GM12878 (cell line): ENCODE measurements around the gene TBKBP1. TPM values are rescaled to one million over a fixed set of nuclear protein-coding genes. Genes with fewer than 3 reads are reported as not detected.

Experiments
- ATAC-seq: fragments of 200-7000 bp; cut with Tn5 transposase; 3 replicates; pipeline ENCODE4 v1.9.1; 2020; ENCODE audit warnings: mild to moderate bottlenecking, moderate library complexity
- BruUV-seq: library from RNA; stranded (reverse); fragments of 400-500 nt; replicated peaks from 2 replicates; lab custom pipeline; 2021; lab: Mats Ljungman, UMichigan
- CTCF ChIA-PET: fragments of 300-600 bp; sonication (Branson Sonifier 250); formaldehyde crosslinking; extraction: SDS; loops from one replicate; lab custom pipeline; 2021; ENCODE audit warnings: inconsistent platforms; lab: Yijun Ruan, JAX
- POLR2A ChIA-PET: fragments of 350-600 bp; formaldehyde crosslinking; extraction: SDS; loops from one replicate; lab custom pipeline; 2021; ENCODE audit warnings: inconsistent platforms; lab: Charles Lee
- RAD21 ChIA-PET: fragments of 300-600 bp; sonication (Branson Sonifier 250); formaldehyde crosslinking; loops from one replicate; lab custom pipeline; 2023; ENCODE audit warnings: antibody characterized with exemption; ENCODE audit not compliant: unreplicated experiment; lab: Charles Lee
- SMC1A ChIA-PET: fragments of 300-600 bp; sonication (Branson Sonifier 250); formaldehyde crosslinking; loops from one replicate; lab custom pipeline; 2023; ENCODE audit not compliant: unreplicated experiment, uncharacterized antibody; lab: Charles Lee
- DNase-seq: peaks from one replicate; pipeline ENCODE4 v3.0.0-alpha.2; 2011; ENCODE audit warnings: low read depth, low spot score
- FAIRE-seq: peaks from 3 replicates; lab custom pipeline; 2011; peaks lifted over from hg19 to GRCh38; lab: Jason Lieb, UNC
- H2AFZ ChIP-seq: 2 replicates; pipeline ENCODE4 v1.6.0; 2011; ENCODE audit warnings: low read depth, low read length, control low read depth; ENCODE audit not compliant: control insufficient read depth
- H3K27ac ChIP-seq: 2 replicates; pipeline ENCODE4 v1.5.1; 2011; ENCODE audit warnings: control low read depth; ENCODE audit not compliant: control insufficient read depth, insufficient read depth
- H3K27me3 ChIP-seq, 2 experiments: replicated peaks in 1 of 2; 2 replicates each; pipeline versions ENCODE4 v1.6.0 to v1.6.1; 2011; ENCODE audit warnings: low read length in 1 of 2; ENCODE audit not compliant: control insufficient read depth in 2 of 2, insufficient read depth in 2 of 2
- H3K36me3 ChIP-seq, 2 experiments: 2 replicates each; pipeline ENCODE4 v1.5.1; 2011; ENCODE audit warnings: low read length in 1 of 2; ENCODE audit not compliant: control insufficient read depth in 2 of 2, insufficient read depth in 2 of 2
- H3K4me1 ChIP-seq: 2 replicates; pipeline ENCODE4 v1.6.1; 2011; ENCODE audit warnings: mild to moderate bottlenecking, low read length, moderate library complexity, mixed read lengths; ENCODE audit not compliant: control insufficient read depth, insufficient read depth
- H3K4me2 ChIP-seq: 2 replicates; pipeline ENCODE4 v1.6.0; 2011; ENCODE audit warnings: control low read depth; ENCODE audit not compliant: control insufficient read depth, insufficient read depth
- H3K4me3 ChIP-seq: fragments of 200-600 bp; sonication (generic); 2 replicates; pipeline ENCODE4 v1.5.1; 2016
- H3K79me2 ChIP-seq: 2 replicates; pipeline ENCODE4 v1.6.0; 2011; ENCODE audit warnings: low read length; ENCODE audit not compliant: control insufficient read depth, insufficient read depth
- H3K9ac ChIP-seq: 2 replicates; pipeline ENCODE4 v1.8.0; 2011; ENCODE audit warnings: low read length, control low read depth, mixed read lengths; ENCODE audit not compliant: control insufficient read depth, insufficient read depth
- H3K9me3 ChIP-seq: replicated peaks from 3 replicates; pipeline ENCODE4 v1.5.1; 2011; ENCODE audit warnings: mild to moderate bottlenecking, low read length; ENCODE audit not compliant: control insufficient read depth, insufficient read depth
- H4K20me1 ChIP-seq: 2 replicates; pipeline ENCODE4 v1.6.0; 2011; ENCODE audit not compliant: control insufficient read depth, insufficient read depth
- REST ChIP-seq: IDR thresholded peaks from 2 replicates; pipeline ENCODE4 v1.6.1; 2012; ENCODE audit warnings: mild to moderate bottlenecking, low read depth, low read length
- SIX5 ChIP-seq: IDR thresholded peaks from 2 replicates; pipeline ENCODE4 v1.6.1; 2011; ENCODE audit warnings: mild to moderate bottlenecking, low read depth, low read length, moderate library complexity; ENCODE audit not compliant: severe bottlenecking
- TAF1 ChIP-seq: IDR thresholded peaks from 2 replicates; pipeline ENCODE4 v1.6.1; 2011; ENCODE audit warnings: mild to moderate bottlenecking, low read depth, low read length, borderline replicate concordance
- WGBS: methylation state at CpG from one replicate; pipeline ENCODE4 v1.1.6; 2016; ENCODE audit warnings: low lambda C conversion rate; ENCODE audit not compliant: insufficient replicate concordance, insufficient coverage; ENCODE audit errors: missing lambda C conversion rate; 5-methylcytosine and 5-hydroxymethylcytosine counted together
- in situ Hi-C: fragments of 300-500 bp; cut with MboI; formaldehyde crosslinking; loops from 9 replicates; pipeline ENCODE4 v1.14.3; 2018; ENCODE audit warnings: mixed read lengths
- intact Hi-C: fragments of 100-400 bp; cut with micrococcal nuclease; formaldehyde crosslinking; loops from one replicate; pipeline ENCODE4 v1.14.2; 2022; ENCODE audit not compliant: unreplicated experiment
- polyA plus RNA-seq, 11 experiments: library from polyadenylated mRNA; depleted of rRNA in 4 of 11; unstranded in 6 of 11; stranded (reverse) in 5 of 11; fragments of >200 nt; fragmentation: Nextera tagmentation in 4 of 11; fragmentation: Illumina TruSeq in 1 of 11; extraction: Ambion mirVana in 4 of 11; extraction: Trizol in 1 of 11; gene quantifications; 1 replicate in 1 of 11; 2 replicates in 10 of 11; pipeline versions ENCODE4 v1.2.1 to v1.2.3, GENCODE V29; 2011 to 2016; ENCODE audit warnings: inconsistent platforms in 2 of 11, missing spikeins in 2 of 11, low read depth in 1 of 11
- total RNA-seq, 4 experiments: library from RNA; depleted of rRNA in 3 of 4; stranded (reverse); fragments of >200 nt in 3 of 4; fragmentation: Illumina TruSeq in 1 of 4; extraction: Trizol in 1 of 4; gene quantifications; 2 replicates each; pipeline versions ENCODE4 v1.2.1 to v1.2.3, GENCODE V29; 2013 to 2021
- TF ChIP-seq, protein P1 (sequence below): IDR thresholded peaks from 2 replicates; pipeline ENCODE4 v1.6.1; 2012; ENCODE audit warnings: low read length, inconsistent platforms

The TBKBP1 gene
- total and polyA plus RNA-seq, 10 of the 15 experiments (the other 5 are each of a cell fraction or from before 2014, with no cell fraction given): 0.11 to 2.7 (median 0.74) TPM; not detected in 3

GRCh38 chr17:47685556-47686275 lies 8.2 kb upstream of the TBKBP1 start:
- ATAC-seq: no peak
- H4K20me1 ChIP-seq: no peaks in the 10 kb centered on the region; the same call in 1 of the 2 replicates
- CTCF ChIA-PET: no interaction called here
- FAIRE-seq: no peak
- SMC1A ChIA-PET: no interaction called here
- no peak for DNase-seq
- 89% methylated on average over 4 of the region's 4 CpGs for WGBS
- intact Hi-C loops: no loop called here
- TF ChIP-seq TAF1 (no peak), SIX5 (no peak), REST (no peak)
- TF ChIP-seq, protein P1, sequence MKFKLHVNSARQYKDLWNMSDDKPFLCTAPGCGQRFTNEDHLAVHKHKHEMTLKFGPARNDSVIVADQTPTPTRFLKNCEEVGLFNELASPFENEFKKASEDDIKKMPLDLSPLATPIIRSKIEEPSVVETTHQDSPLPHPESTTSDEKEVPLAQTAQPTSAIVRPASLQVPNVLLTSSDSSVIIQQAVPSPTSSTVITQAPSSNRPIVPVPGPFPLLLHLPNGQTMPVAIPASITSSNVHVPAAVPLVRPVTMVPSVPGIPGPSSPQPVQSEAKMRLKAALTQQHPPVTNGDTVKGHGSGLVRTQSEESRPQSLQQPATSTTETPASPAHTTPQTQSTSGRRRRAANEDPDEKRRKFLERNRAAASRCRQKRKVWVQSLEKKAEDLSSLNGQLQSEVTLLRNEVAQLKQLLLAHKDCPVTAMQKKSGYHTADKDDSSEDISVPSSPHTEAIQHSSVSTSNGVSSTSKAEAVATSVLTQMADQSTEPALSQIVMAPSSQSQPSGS: 0 out of 2 replicates have a peak, but pooled peaks have one; percentile 1
- RAD21 ChIA-PET: no interaction called here
- H3K4me1 ChIP-seq: no peaks in the 10 kb centered on the region
- H3K36me3 ChIP-seq: peaks cover 13 to 27% of the 10 kb centered on the region in 2 experiments
- H3K4me3 ChIP-seq: no peak overlapping the region
- no peak overlapping the region for H2AFZ ChIP-seq
- H3K27me3 ChIP-seq: no peaks in the 10 kb centered on the region
- no peak overlapping the region for H3K9ac ChIP-seq
- H3K4me2 ChIP-seq: no peak overlapping the region
- no peaks in the 10 kb centered on the region for H3K79me2 ChIP-seq
- BruUV-seq: no TSS peak
- in situ Hi-C loops: no loop called here
- POLR2A ChIA-PET: no interaction called here
- no peak overlapping the region for H3K27ac ChIP-seq
- H3K9me3 ChIP-seq: no peaks in the 10 kb centered on the region
